IMR-90 (cell line): ENCODE data around the gene DOCK9. TPM values are rescaled to one million over a fixed set of nuclear protein-coding genes. Genes with fewer than 3 reads are reported as not detected.

ENCODE experiments used
- ATAC-seq: fragments of 200-7000 bp; cut with Tn5 transposase; 2 replicates; pipeline ENCODE4 v1.9.1; 2020; ENCODE audit warnings: low read depth, mild to moderate bottlenecking, moderate library complexity
- BruUV-seq: library from RNA; stranded (reverse); fragments of 400-500 nt; replicated peaks from 2 replicates; lab custom pipeline; 2021; lab: Mats Ljungman, UMichigan
- CTCF ChIA-PET: fragments of 300-600 bp; formaldehyde crosslinking; extraction: SDS; loops from one replicate; lab custom pipeline; 2021; ENCODE audit warnings: antibody characterized with exemption; lab: Yijun Ruan, JAX
- POLR2A ChIA-PET: fragments of 300-600 bp; sonication (Branson Sonifier 250); formaldehyde crosslinking; loops from one replicate; lab custom pipeline; 2022; ENCODE audit warnings: antibody characterized with exemption; ENCODE audit not compliant: unreplicated experiment; lab: Charles Lee
- DNase-seq: peaks from one replicate; pipeline ENCODE4 v3.0.0; 2013
- H2AFZ ChIP-seq: replicated peaks from 2 replicates; pipeline ENCODE3; 2013; ENCODE audit warnings: low read length, mild to moderate bottlenecking; ENCODE audit not compliant: poor library complexity
- H2AK5ac ChIP-seq: 2 replicates; pipeline ENCODE4 v1.6.1; 2013; ENCODE audit warnings: low read depth, low read length, inconsistent platforms
- H2AK9ac ChIP-seq: replicated peaks from 2 replicates; pipeline ENCODE3; 2013; ENCODE audit warnings: mild to moderate bottlenecking, low read depth, low read length, moderate library complexity; ENCODE audit not compliant: poor library complexity
- H2BK120ac ChIP-seq: 2 replicates; pipeline ENCODE4 v1.6.1; 2013; ENCODE audit warnings: low read depth, low read length, inconsistent platforms
- H2BK15ac ChIP-seq: 3 replicates; pipeline ENCODE4 v1.6.1; 2013; ENCODE audit warnings: low read depth, low read length, inconsistent platforms
- H2BK20ac ChIP-seq: 2 replicates; pipeline ENCODE4 v1.6.1; 2013; ENCODE audit warnings: low read depth, mild to moderate bottlenecking, inconsistent platforms, low read length, moderate library complexity
- H2BK5ac ChIP-seq: 2 replicates; pipeline ENCODE4 v1.6.1; 2013; ENCODE audit warnings: mild to moderate bottlenecking, low read depth, low read length, inconsistent platforms; ENCODE audit not compliant: poor library complexity, severe bottlenecking
- H3K14ac ChIP-seq: replicated peaks from 2 replicates; pipeline ENCODE4 v1.6.1; 2013; ENCODE audit warnings: low read depth, low read length, inconsistent platforms
- H3K18ac ChIP-seq: 2 replicates; pipeline ENCODE4 v1.6.1; 2013; ENCODE audit warnings: low read depth, low read length, control low read depth
- H3K23ac ChIP-seq: 2 replicates; pipeline ENCODE4 v1.6.1; 2013; ENCODE audit warnings: low read depth, low read length, inconsistent platforms
- H3K27ac ChIP-seq: 2 replicates; pipeline ENCODE4 v1.5.1; 2013; ENCODE audit warnings: mild to moderate bottlenecking, control low read depth, low read length; ENCODE audit not compliant: insufficient read depth
- H3K27me3 ChIP-seq: 2 replicates; pipeline ENCODE4 v1.6.1; 2013; ENCODE audit warnings: low read length; ENCODE audit not compliant: control insufficient read depth, insufficient read depth
- H3K36me3 ChIP-seq: 2 replicates; pipeline ENCODE4 v1.6.1; 2013; ENCODE audit warnings: low read length, mixed read lengths; ENCODE audit not compliant: control insufficient read depth, insufficient read depth
- H3K4ac ChIP-seq: 2 replicates; pipeline ENCODE4 v1.6.1; 2013; ENCODE audit warnings: low read depth, low read length, inconsistent platforms
- H3K4me1 ChIP-seq: 2 replicates; pipeline ENCODE4 v1.6.1; 2013; ENCODE audit warnings: low read length, mixed read lengths; ENCODE audit not compliant: control insufficient read depth, insufficient read depth
- H3K4me2 ChIP-seq: 2 replicates; pipeline ENCODE4 v1.6.1; 2013; ENCODE audit warnings: low read depth, mild to moderate bottlenecking, control low read depth, low read length, moderate library complexity
- H3K4me3 ChIP-seq: 2 replicates; pipeline ENCODE4 v1.5.1; 2013; ENCODE audit warnings: low read depth, mild to moderate bottlenecking, control low read depth, low read length, moderate library complexity; ENCODE audit not compliant: insufficient read depth
- H3K56ac ChIP-seq: 2 replicates; pipeline ENCODE4 v1.6.1; 2013; ENCODE audit warnings: low read length, inconsistent platforms; ENCODE audit not compliant: insufficient read depth; ENCODE audit errors: extremely low read depth
- H3K79me1 ChIP-seq, 2 experiments: 2 replicates each; pipeline ENCODE4 v1.6.1; 2013; ENCODE audit warnings: low read length in 2 of 2, inconsistent platforms in 1 of 2, low read depth in 1 of 2
- H3K9ac ChIP-seq: 2 replicates; pipeline ENCODE4 v1.6.1; 2013; ENCODE audit warnings: low read depth, low read length, control low read depth
- H3K9me1 ChIP-seq: 2 replicates; pipeline ENCODE4 v1.6.1; 2013; ENCODE audit warnings: low read length, inconsistent platforms; ENCODE audit not compliant: insufficient read depth
- H3K9me3 ChIP-seq: 2 replicates; pipeline ENCODE4 v1.6.1; 2013; ENCODE audit warnings: low read length; ENCODE audit not compliant: control insufficient read depth, insufficient read depth
- H4K20me1 ChIP-seq: 2 replicates; pipeline ENCODE4 v1.6.1; 2013; ENCODE audit warnings: low read length, inconsistent platforms; ENCODE audit not compliant: insufficient read depth
- H4K5ac ChIP-seq: 2 replicates; pipeline ENCODE4 v1.6.1; 2013; ENCODE audit warnings: mild to moderate bottlenecking, low read depth, low read length, control low read depth
- H4K8ac ChIP-seq, 2 experiments: 2 replicates each; pipeline ENCODE4 v1.6.1; 2013; ENCODE audit warnings: low read depth in 2 of 2, low read length in 2 of 2, control low read depth in 1 of 2, inconsistent platforms in 1 of 2
- H4K91ac ChIP-seq: 2 replicates; pipeline ENCODE4 v1.6.1; 2013; ENCODE audit warnings: low read depth, low read length, inconsistent platforms; ENCODE audit not compliant: insufficient read depth
- BHLHE40 ChIP-seq: fragments of 150-350 bp; IDR thresholded peaks from 2 replicates; pipeline ENCODE4 v1.6.1; 2016; ENCODE audit warnings: mild to moderate bottlenecking, low read depth, low read length
- CEBPB ChIP-seq: IDR thresholded peaks from 2 replicates; pipeline ENCODE4 v1.6.1; 2012; ENCODE audit warnings: low read depth, low read length, improper control_type of control experiment
- FOS ChIP-seq: fragments of 150-350 bp; IDR thresholded peaks from 2 replicates; pipeline ENCODE4 v1.6.1; 2016; ENCODE audit warnings: low read depth, low read length
- WGBS, 2 experiments: methylation state at CpG; one replicate each; pipeline versions ENCODE4 v1.1.5 to v1.1.7; 2013; ENCODE audit warnings: missing lambda C conversion rate in 2 of 2; ENCODE audit not compliant: insufficient read length in 1 of 2; ENCODE audit errors: extremely low coverage in 2 of 2; 5-methylcytosine and 5-hydroxymethylcytosine counted together
- dilution Hi-C: fragments of 300-500 bp; cut with HindIII; formaldehyde crosslinking; loops from one replicate; pipeline ENCODE4 v1.14.3; 2018; ENCODE audit warnings: low sequenced_read_pairs; ENCODE audit not compliant: unreplicated experiment
- in situ Hi-C: fragments of 300-500 bp; cut with MboI; formaldehyde crosslinking; loops from 3 replicates; pipeline ENCODE4 v1.14.3; 2019; ENCODE audit warnings: low sequenced_read_pairs, inconsistent platforms, mixed read lengths
- intact Hi-C: fragments of 100-400 bp; cut with micrococcal nuclease; formaldehyde crosslinking; loops from 2 replicates; pipeline ENCODE4 v1.10.0; 2022
- polyA plus RNA-seq, 3 experiments: library from polyadenylated mRNA; depleted of rRNA; stranded (reverse); fragments of >200 nt; gene quantifications; 2 replicates each; pipeline ENCODE4 v1.2.3, GENCODE V29; 2012; ENCODE audit warnings: low replicate concordance in 1 of 3
- total RNA-seq: library from RNA; depleted of rRNA; stranded (reverse); fragments of >200 nt; gene quantifications from 2 replicates; pipeline ENCODE4 v1.2.3, GENCODE V29; 2012

The DOCK9 gene
- total and polyA plus RNA-seq, 2 of the 4 experiments (the other 2 are of a cell fraction): 4.8 to 7.2 TPM

DNA sequence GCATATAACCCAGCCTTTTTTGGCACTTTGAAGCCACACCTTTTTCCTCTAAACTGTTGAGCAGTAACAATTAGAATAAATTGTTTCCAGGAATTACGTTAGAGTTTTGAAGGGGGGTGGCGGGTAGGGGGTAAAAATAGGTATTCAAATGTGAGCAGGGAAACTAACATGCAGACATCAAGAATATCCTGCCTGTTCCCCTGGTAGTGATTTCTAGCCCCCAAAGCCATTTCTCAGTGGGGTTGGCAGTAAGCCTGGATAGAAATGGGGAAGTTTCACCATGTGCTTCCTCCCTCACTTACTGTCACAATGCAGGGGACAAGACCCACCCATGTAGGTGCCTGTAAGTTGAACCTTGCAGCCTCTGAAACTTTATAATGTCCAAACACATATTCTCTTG is 3.8 kb downstream of the DOCK9 start:
- Histone ChIP-seq H4K20me1 (peaks cover 8% of the 10 kb centered on the region; the same call in 1 of the 2 replicates), H3K9ac (no peak overlapping the region)

More for the DNA sequence above, 3.8 kb downstream of the DOCK9 start:
- Histone ChIP-seq H3K4me3 (no peak overlapping the region), H2BK5ac (no peak overlapping the region), H4K5ac (no peak overlapping the region), H3K27ac (no peak overlapping the region), H3K23ac (peak overlapping the region; percentile 9; the same call in 1 of the 2 replicates), H2BK15ac (no peak overlapping the region), H3K9me1 (peaks cover 6% of the 10 kb centered on the region; the same call in 1 of the 2 replicates), H2AK5ac (no peak overlapping the region), H3K4me1 (peaks cover 9% of the 10 kb centered on the region), H2BK20ac (0 out of 2 replicates have a peak overlapping the region, but pooled peaks have one; percentile 18), H3K56ac (no peak overlapping the region), H3K4me2 (no peak overlapping the region), H3K14ac (no peak overlapping the region), H2AK9ac (no peak overlapping the region), H3K9me3 (no peaks in the 10 kb centered on the region), H3K36me3 (no peaks in the 10 kb centered on the region), H3K4ac (no peak overlapping the region), H2BK120ac (0 out of 2 replicates have a peak overlapping the region, but pooled peaks have one; percentile 15), H2AFZ (no peak overlapping the region), H4K8ac (no peak overlapping the region), H3K27me3 (no peaks in the 10 kb centered on the region), H4K91ac (no peak overlapping the region), H3K18ac (no peak overlapping the region), H3K79me1 (peaks cover 0 to 49% of the 10 kb centered on the region in 2 experiments; a peak in 2 of 4 replicates)
- no peak for TF ChIP-seq BHLHE40
- TF ChIP-seq FOS: no peak
- TF ChIP-seq CEBPB: no peak
- dilution Hi-C loops: no loop called here
- BruUV-seq: no TSS peak
- ChIA-PET POLR2A (no interaction called here), CTCF (no interaction called here)
- no peak for ATAC-seq
- in situ Hi-C loops: no loop called here
- intact Hi-C loops: no loop called here
- DNase-seq: no peak
- WGBS, 2 experiments: 100% methylated on average over 2 of the region's 2 CpGs; no CpG with 5 or more reads in 1 of the 2 experiments
